ENCODE results near the gene ATP6V0A4.

- TF ChIP-seq REST (IDR thresholded peaks at IDR 0.05; ENCODE audit: insufficient replicate concordance, low read depth) = no peak
- TF ChIP-seq CTCF (IDR thresholded peaks at IDR 0.05; ENCODE audit: insufficient read depth, low read length) = no peak
- TF ChIP-seq POLR2AphosphoS5 (IDR thresholded peaks at IDR 0.05; ENCODE audit: low read depth) = no peak
- TF ChIP-seq GABPA (IDR thresholded peaks at IDR 0.05; ENCODE audit: low read depth) = no peak
- no peak for TF ChIP-seq SPI1 (IDR thresholded peaks at IDR 0.05; ENCODE audit: borderline replicate concordance, low read depth)
Observed at GRCh38 chr7:138658889-138659288, 139.1 kb downstream of the ATP6V0A4 start.
